HG03457 (cell line): ENCODE measurements around the gene TUBA1C.
"Not testable (repeated sequence)": the region's sequence is repeated elsewhere in the genome, so short reads cannot be mapped to it uniquely, and the experiment has no call there.

Source experiments
- ATAC-seq: cut with Tn5 transposase; IDR thresholded peaks from one replicate; pipeline ENCODE4 v1.9.1; 2021; ENCODE audit warnings: moderate number of reproducible peaks; ENCODE audit not compliant: unreplicated experiment

The TUBA1C gene

GRCh38 chr12:49282740-49283375 is 18.0 kb downstream of the TUBA1C start:
- not testable (repeated sequence) for ATAC-seq

- no peak for ATAC-seq
These were observed 18.9 kb downstream of the TUBA1C start for GRCh38 chr12:49283541-49284429.

DNA sequence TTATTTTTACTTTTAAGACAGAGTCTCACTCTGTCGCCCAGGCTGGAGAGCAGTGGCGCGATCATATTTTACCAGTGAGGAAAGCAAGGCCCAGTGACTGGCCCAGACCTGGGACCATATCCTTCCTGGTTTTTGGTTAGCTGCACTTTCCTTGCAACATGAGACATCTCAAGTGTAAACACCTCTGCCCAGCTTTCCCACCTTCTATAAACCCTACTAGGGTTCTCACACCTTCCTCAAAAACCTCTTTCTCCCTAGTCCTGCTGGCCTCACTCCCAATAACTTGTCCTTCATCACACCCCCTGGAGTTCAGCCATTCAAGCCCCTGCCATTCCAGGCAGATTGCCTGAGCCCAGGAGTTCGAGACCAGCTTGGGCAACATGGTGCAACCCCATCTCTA is 19.8 kb downstream of the TUBA1C start:
- no peak for ATAC-seq

DNA sequence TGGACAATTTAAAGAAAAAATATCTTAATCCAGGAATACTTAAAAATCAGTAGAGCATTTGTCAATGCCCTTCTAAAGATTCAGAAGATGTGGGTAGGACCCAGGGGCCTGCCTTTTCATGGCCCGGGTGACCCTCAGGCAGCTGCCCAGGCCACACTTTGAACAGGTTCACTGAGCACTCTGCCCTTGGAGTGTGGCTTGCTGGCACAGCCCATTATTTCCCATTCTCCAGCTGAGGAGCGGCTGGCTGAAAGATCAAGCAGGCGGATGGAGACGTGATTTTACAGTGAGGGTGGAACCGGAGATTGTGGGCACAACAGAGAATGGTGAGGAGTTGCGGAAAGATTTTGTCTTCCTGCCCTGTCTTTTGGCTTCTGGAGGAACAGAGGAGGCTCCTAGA is 23.0 kb downstream of the TUBA1C start:
- ATAC-seq: no peak

DNA sequence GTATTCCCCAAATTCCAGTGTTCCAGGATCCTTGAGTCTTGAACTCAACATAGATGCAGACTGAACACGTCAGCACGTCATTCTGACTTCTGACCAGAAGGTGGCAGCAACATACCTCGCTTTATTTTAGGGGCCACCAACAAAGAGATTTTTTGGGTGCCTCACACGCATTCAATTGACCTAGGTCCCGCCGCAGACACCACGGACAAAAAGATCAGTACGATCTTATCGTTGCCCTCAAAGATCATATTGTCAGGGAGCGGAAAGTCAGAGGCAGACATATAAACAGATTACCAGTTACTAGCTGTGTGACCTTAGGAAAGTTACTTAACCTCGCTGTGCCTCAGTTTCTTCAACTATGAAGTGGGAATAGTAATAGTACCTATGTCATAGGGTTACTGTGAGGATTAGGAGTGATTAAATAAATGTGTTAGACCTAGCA is 23.6 kb downstream of the TUBA1C start:
- ATAC-seq: no peak

DNA sequence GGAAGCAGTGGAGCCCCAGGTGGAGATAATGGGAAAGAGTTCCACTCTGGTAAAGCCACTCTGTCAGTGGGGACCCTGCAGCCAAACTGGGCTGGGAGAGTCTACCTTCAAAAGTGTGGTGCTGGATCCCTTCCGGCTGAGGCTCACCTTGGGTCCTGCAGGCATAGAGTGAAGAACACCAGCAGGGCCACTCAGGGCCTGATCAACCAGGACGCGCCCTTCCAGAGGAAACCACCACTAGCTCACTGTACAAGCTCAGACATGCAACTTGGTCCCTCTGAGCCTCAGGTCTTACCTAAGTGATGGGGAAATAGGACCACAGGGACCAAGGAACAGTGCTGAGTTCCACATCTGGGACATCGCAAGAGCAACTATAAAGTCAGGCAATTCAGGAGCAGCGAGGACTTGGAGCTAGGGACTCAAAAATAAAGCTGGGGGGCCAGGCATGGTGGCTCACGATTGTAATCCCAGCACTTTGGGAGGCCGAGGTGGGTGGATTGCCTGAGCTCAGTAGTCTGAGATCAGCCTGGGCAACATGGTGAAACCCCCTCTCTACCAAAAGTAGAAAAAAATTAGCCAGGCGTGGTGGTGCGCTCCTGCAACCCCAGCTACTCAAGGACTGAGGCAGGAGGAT is 24.2 kb downstream of the TUBA1C start:
- no peak for ATAC-seq

- ATAC-seq: no peak
These were observed 27.8 kb downstream of the TUBA1C start for GRCh38 chr12:49292729-49293055.

GRCh38 chr12:49293056-49293956 is 28.4 kb downstream of the TUBA1C start:
- ATAC-seq: no peak

DNA sequence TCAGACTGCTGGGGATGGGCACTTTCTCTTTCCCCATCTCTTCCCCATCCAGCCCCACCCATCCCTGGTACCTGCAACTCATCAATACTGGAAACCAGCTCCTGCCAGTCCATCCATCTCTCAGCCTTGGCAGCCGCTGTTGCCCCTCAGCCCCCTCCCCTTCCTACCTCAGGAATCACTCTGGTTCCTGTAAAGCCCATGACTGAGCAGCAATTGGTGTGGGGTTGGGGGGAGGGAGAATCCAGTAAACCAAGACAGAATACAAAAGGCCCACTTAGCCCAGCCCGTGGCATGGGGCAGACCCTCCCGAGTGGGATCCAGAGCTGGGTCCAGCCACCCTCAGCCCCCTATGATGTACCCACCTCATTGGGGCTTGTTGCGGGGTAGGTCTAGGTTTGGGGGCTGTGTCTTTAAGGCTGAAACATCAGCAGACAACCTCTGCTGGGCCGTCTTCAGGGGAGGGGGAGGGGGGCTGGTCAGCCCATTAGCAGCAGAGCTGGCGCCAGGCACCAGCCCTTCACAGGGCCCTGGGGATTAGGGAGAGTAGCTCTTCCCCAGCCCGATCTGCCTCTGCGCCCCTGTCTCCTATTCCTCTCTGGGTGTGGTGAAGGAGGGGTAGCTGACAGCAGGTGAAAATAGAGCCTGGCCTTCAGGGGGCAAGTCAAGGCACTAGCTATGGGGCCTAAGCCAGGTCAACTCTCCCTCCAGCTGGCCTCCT is 29.4 kb downstream of the TUBA1C start:
- no peak for ATAC-seq

DNA sequence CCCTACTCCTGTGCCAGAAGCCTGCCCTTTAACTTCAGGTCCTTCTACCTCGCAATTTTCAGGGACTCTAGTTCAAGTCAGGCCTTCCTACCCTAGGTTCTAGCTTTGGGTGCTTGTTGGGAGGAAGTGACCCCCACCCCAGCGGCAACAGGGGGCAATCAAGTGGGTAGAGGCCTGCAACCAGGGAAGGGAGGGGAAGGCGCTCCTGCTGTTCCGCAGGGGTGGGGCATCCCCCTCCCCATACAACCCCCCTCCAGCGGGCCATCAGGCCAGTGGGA is 29.9 kb downstream of the TUBA1C start:
- ATAC-seq: no peak

DNA sequence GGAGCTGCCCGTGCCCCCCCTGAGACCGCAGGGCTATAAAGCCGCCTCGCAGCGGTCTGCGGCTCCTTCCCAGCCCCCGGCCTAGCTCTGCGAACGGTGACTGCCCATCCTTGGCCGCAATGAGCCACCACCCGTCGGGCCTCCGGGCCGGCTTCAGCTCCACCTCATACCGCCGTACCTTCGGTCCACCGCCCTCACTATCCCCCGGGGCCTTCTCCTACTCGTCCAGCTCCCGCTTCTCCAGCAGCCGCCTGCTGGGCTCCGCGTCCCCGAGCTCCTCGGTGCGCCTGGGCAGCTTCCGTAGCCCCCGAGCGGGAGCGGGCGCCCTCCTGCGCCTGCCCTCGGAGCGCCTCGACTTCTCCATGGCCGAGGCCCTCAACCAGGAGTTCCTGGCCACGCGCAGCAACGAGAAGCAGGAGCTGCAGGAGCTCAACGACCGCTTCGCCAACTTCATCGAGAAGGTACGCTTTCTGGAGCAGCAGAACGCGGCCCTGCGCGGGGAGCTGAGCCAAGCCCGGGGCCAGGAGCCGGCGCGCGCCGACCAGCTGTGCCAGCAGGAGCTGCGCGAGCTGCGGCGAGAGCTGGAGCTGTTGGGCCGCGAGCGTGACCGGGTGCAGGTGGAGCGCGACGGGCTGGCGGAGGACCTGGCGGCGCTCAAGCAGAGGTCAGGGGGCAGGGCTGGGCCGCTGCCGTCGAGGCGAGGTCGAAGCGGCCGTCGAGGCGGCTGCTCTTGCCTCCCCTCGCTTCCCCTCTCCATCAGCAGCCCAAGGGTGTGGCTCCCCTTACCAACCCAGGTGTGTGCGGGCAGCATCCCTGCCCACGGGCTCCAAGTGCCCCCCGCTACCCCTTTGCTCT is 30.4 kb downstream of the TUBA1C start, which contains the start of gene PRPH:
PRPH (plus strand) TSS at position 66 of the 855 bp plus-strand sequence; CDS start at position 120, 54 bp downstream.
- no peak for ATAC-seq

- ATAC-seq: no peak
These were observed 31.4 kb downstream of the TUBA1C start for GRCh38 chr12:49296034-49296835.

DNA sequence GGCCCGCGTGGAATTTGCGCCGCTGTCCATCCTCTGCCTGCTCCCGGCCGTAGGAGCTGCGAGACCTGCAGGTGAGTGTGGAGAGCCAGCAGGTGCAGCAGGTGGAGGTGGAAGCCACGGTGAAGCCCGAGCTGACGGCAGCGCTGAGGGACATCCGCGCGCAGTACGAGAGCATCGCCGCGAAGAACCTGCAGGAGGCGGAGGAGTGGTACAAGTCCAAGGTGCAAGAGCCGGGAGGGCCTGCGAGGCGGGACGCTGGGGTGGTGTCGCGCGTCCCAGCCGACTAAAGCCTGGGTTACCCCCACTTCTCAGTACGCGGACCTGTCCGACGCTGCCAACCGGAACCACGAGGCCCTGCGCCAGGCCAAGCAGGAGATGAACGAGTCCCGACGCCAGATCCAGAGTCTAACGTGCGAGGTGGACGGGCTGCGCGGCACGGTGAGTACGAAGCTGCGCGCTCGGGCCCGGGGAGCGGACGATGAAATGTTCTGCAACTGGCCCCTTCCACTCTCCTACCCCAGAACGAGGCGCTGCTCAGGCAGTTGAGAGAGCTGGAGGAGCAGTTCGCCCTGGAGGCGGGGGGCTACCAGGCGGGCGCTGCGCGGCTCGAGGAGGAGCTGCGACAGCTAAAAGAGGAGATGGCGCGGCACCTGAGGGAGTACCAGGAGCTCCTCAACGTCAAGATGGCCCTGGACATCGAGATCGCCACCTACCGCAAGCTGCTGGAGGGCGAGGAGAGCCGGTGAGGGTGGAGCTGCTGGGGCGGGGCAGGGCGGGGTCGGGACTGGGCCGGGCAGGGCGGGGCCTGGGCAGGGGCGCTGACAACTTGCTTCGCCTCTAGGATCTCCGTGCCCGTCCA is 32.2 kb downstream of the TUBA1C start:
- no peak for ATAC-seq

DNA sequence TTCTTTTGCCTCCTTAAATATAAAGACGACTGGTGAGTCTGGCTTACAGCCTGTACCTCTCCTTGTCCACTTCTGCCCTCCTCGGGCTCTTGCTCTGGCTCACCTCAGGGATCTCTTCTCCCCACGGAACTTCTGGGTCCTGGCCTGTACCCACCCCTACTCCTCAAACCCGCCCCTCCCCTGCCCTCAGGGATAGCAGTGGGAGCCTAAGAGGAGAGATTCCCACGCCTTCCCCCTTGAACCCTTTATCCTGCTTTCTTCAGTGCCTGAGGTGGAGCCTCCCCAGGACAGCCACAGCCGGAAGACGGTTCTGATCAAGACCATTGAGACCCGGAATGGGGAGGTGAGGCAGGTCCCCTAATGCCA is 32.8 kb downstream of the TUBA1C start:
- ATAC-seq: no peak

GRCh38 chr12:49298160-49298559 is 33.3 kb downstream of the TUBA1C start:
- ATAC-seq: no peak

DNA sequence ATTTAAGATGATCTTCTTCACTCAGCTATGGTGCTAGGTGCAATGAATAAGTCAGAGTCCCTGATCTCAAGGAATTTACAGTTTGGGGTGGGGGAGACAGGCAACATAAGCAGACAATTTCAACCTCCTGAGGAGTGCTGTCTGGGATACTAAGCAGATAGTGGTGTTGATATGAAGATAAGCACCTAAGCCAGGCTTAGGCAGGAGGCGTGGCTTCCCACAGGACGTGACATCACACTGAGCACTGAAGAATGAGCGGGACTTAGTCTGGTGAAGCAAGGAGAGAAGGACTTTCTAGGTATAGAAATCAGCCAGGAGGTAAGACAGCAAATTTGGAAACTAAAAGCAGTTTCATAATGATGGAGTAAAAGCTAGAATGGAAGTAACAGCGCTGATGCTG is 36.9 kb downstream of the TUBA1C start:
- ATAC-seq: no peak

GRCh38 chr12:49304161-49304560 is 39.3 kb downstream of the TUBA1C start:
- ATAC-seq: no peak
